Right lobe of liver (tissue), 4 donors: ENCODE results near the gene PLEKHS1.

ENCODE experiments used
- CTCF ChIP-seq, 4 donors: fragments of 200-600 bp in 3 of 4; fragments of 450-650 bp in 1 of 4; IDR thresholded peaks; one replicate each; pipeline versions ENCODE4 v1.5.1 to v1.8.0; 2016 to 2022; ENCODE audit warnings: antibody characterized with exemption in 4 of 4, mild to moderate bottlenecking in 2 of 4
- POLR2A ChIP-seq: fragments of 450-650 bp; IDR thresholded peaks from one replicate; pipeline ENCODE4 v1.6.1; 2017; ENCODE audit warnings: antibody characterized with exemption, mild to moderate bottlenecking
- donor health status: DM: no; HTN: no; CAD: no.
- donor health status: DM: no; HTN: no; CAD: no.
- donor health status: DM: no; HTN: yes; CAD: no.

DNA sequence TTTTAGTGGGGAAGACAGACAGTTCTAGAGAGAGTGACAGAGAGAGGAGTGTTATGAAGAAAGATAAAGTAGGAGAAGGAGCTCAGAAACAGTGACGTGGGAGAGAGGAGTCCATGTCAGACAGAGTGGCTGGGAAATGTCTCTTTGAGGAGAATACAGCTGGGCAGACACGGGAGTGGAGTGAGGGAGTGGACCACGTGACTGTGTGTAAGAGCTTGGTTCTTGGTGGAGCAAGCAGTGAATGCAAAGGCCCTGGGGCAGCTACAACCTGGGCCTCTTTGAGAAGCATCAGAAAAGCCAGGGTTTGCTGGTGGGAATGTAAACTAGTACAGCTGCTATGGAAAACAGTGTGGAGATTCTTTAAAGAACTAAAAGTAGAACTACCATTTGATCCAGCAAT, 11.9 kb upstream of the PLEKHS1 start:
- TF ChIP-seq CTCF (IDR thresholded peaks at IDR 0.05), result no peak
- TF ChIP-seq POLR2A, result no peak
